HepG2 (cell line): ENCODE data around the gene CISD2. TPM values are rescaled to one million over a fixed set of nuclear protein-coding genes. Genes with fewer than 3 reads are reported as not detected.

Experiments used
- ATAC-seq: fragments of 200-7000 bp; cut with Tn5 transposase; 3 replicates; pipeline ENCODE4 v1.9.1; 2020; ENCODE audit warnings: mild to moderate bottlenecking, moderate library complexity
- BruUV-seq: library from RNA; stranded (reverse); fragments of 400-500 nt; replicated peaks from 2 replicates; lab custom pipeline; 2021; lab: Mats Ljungman, UMichigan
- CTCF ChIA-PET: fragments of 300-600 bp; formaldehyde crosslinking; extraction: SDS; loops from one replicate; lab custom pipeline; 2021; ENCODE audit warnings: low total read pairs, inconsistent platforms, low intra/inter-chr PET ratio; lab: Yijun Ruan, JAX
- POLR2A ChIA-PET: fragments of 350-600 bp; sonication (Branson Sonifier 250); formaldehyde crosslinking; loops from one replicate; lab custom pipeline; 2020; ENCODE audit warnings: antibody characterized with exemption, inconsistent platforms; lab: Yijun Ruan, JAX
- DNase-seq: peaks from one replicate; pipeline ENCODE4 v3.0.0-alpha.2; 2015; ENCODE audit warnings: low spot score
- FAIRE-seq: peaks from 3 replicates; lab custom pipeline; 2011; peaks lifted over from hg19 to GRCh38; lab: Jason Lieb, UNC
- H2AFZ ChIP-seq: one replicate; pipeline ENCODE4 v1.6.1; 2011; ENCODE audit warnings: low read length, inconsistent platforms
- H3K27ac ChIP-seq: fragments of 300-600 bp; 3 replicates; pipeline ENCODE4 v1.8.0; 2011; ENCODE audit warnings: mixed run types, mild to moderate bottlenecking, mixed read lengths, low read length, inconsistent platforms; ENCODE audit not compliant: insufficient read depth; ENCODE audit errors: extremely low read length
- H3K27me3 ChIP-seq, 2 experiments: fragments of 200-600 bp in 1 of 2; 2 replicates in 1 of 2; 3 replicates in 1 of 2; pipeline versions ENCODE4 v1.6.0 to v1.8.0; 2011; ENCODE audit warnings: low read length in 2 of 2, mild to moderate bottlenecking in 2 of 2, moderate library complexity in 2 of 2, inconsistent platforms in 1 of 2; ENCODE audit not compliant: insufficient read depth in 2 of 2, control insufficient read depth in 1 of 2
- H3K36me3 ChIP-seq, 2 experiments: fragments of 200-600 bp in 1 of 2; replicated peaks in 1 of 2; 2 replicates in 1 of 2; 3 replicates in 1 of 2; pipeline versions ENCODE4 v1.5.1 to v1.8.0; 2011; ENCODE audit warnings: low read length in 2 of 2, inconsistent platforms in 1 of 2; ENCODE audit not compliant: insufficient read depth in 2 of 2, control insufficient read depth in 1 of 2
- H3K4me1 ChIP-seq: 2 replicates; pipeline ENCODE4 v1.5.1; 2012; ENCODE audit warnings: low read length, inconsistent platforms; ENCODE audit not compliant: insufficient read depth
- H3K4me2 ChIP-seq: 2 replicates; pipeline ENCODE4 v1.6.0; 2011; ENCODE audit warnings: low read depth, low read length, inconsistent platforms
- H3K4me3 ChIP-seq, 3 experiments: fragments of 200-600 bp in 1 of 3; sonication (generic), shearing (Covaris generic) in 1 of 3; replicated peaks in 1 of 3; 2 replicates each; pipeline ENCODE4 v1.5.1; 2011 to 2016; ENCODE audit warnings: low read length in 3 of 3, inconsistent platforms in 2 of 3, low read depth in 2 of 3, mild to moderate bottlenecking in 2 of 3, control low read depth in 1 of 3, mixed read lengths in 1 of 3; ENCODE audit not compliant: insufficient read depth in 1 of 3
- H3K79me2 ChIP-seq: one replicate; pipeline ENCODE4 v1.6.1; 2011; ENCODE audit warnings: low read length, inconsistent platforms; ENCODE audit not compliant: insufficient read depth
- H3K9ac ChIP-seq: 2 replicates; pipeline ENCODE4 v1.6.0; 2011; ENCODE audit warnings: mild to moderate bottlenecking, low read depth, low read length, inconsistent platforms; ENCODE audit not compliant: insufficient read depth
- H3K9me3 ChIP-seq: 2 replicates; pipeline ENCODE4 v1.5.1; 2012; ENCODE audit warnings: mild to moderate bottlenecking, low read length
- H4K20me1 ChIP-seq: 2 replicates; pipeline ENCODE4 v1.6.0; 2011; ENCODE audit warnings: inconsistent platforms, mild to moderate bottlenecking, low read length, moderate library complexity; ENCODE audit not compliant: insufficient read depth
- CEBPB ChIP-seq: IDR thresholded peaks from 2 replicates; pipeline ENCODE4 v1.6.1; 2011; ENCODE audit warnings: low read depth, low read length, improper control_type of control experiment, borderline replicate concordance
- CEBPG ChIP-seq: IDR thresholded peaks from 2 replicates; pipeline ENCODE4 v1.6.1; 2016
- EHMT2 ChIP-seq: fragments of 200-600 bp; sonication (generic); IDR thresholded peaks from 2 replicates; pipeline ENCODE4 v1.7.0; 2017; ENCODE audit warnings: antibody characterized with exemption, low read depth, low read length, borderline replicate concordance
- ELF3 ChIP-seq: IDR thresholded peaks from 2 replicates; pipeline ENCODE4 v1.6.1; 2016; ENCODE audit warnings: missing genetic modification reagents, missing compliant biosample characterization
- FOXO1 ChIP-seq: sonication (generic); formaldehyde crosslinking; IDR thresholded peaks from 2 replicates; pipeline ENCODE4 v1.4.0; 2020; ENCODE audit warnings: missing genetic modification reagents
- GATAD2A ChIP-seq: IDR thresholded peaks from 2 replicates; pipeline ENCODE4 v1.6.1; 2016
- HNF4A ChIP-seq: sonication (generic); formaldehyde crosslinking; IDR thresholded peaks from 2 replicates; pipeline ENCODE4 v1.4.0; 2020; ENCODE audit warnings: missing genetic modification reagents
- KDM4B ChIP-seq: sonication (generic); formaldehyde crosslinking; IDR thresholded peaks from 2 replicates; pipeline ENCODE4 v1.4.0; 2020; ENCODE audit warnings: missing genetic modification reagents
- NCOR1 ChIP-seq: fragments of 200-600 bp; sonication (generic); IDR thresholded peaks from 2 replicates; pipeline ENCODE4 v1.7.0; 2017; ENCODE audit warnings: antibody characterized with exemption, low read length, borderline replicate concordance
- NFIC ChIP-seq: IDR thresholded peaks from 2 replicates; pipeline ENCODE4 v1.6.1; 2012; ENCODE audit warnings: mild to moderate bottlenecking, low read length, inconsistent platforms
- WGBS: methylation state at CpG from one replicate; pipeline ENCODE4 v1.1.6; 2017; ENCODE audit warnings: low lambda C conversion rate; 5-methylcytosine and 5-hydroxymethylcytosine counted together
- in situ Hi-C: cut with HindIII; loops from 2 replicates; pipeline ENCODE4 v1.10.0; 2017; ENCODE audit warnings: low pct_unique_long_range_greater_than_20kb; ENCODE audit not compliant: extremely low pct_ligation_motif_present
- intact Hi-C: fragments of 100-400 bp; cut with micrococcal nuclease; formaldehyde crosslinking; loops from one replicate; pipeline ENCODE4 v1.10.0; 2022; ENCODE audit not compliant: unreplicated experiment
- polyA plus RNA-seq, 8 experiments: library from polyadenylated mRNA; depleted of rRNA in 3 of 8; stranded (reverse) in 7 of 8; unstranded in 1 of 8; fragments of >200 nt; fragmentation: Illumina TruSeq in 4 of 8; extraction: Trizol in 4 of 8; gene quantifications; 2 replicates each; pipeline versions ENCODE4 v1.2.1 to v1.2.3, GENCODE V29; 2011 to 2016; ENCODE audit warnings: low read depth in 4 of 8, missing spikeins in 1 of 8, mixed read lengths in 1 of 8; ENCODE audit not compliant: insufficient read depth in 1 of 8
- total RNA-seq, 5 experiments: library from RNA; depleted of rRNA; stranded (reverse); fragments of >200 nt; fragmentation: Illumina TruSeq; extraction: Trizol; gene quantifications; 2 replicates each; pipeline ENCODE4 v1.2.3, GENCODE V29; 2016; ENCODE audit warnings: low read depth in 1 of 5
- TF ChIP-seq, protein P1 (sequence below): IDR thresholded peaks from 2 replicates; pipeline ENCODE4 v1.4.0; 2020; ENCODE audit warnings: mild to moderate bottlenecking, missing genetic modification reagents
- TF ChIP-seq, protein P2 (sequence below), 2 experiments: fragments of 450-650 bp in 1 of 2; sonication (generic) in 1 of 2; formaldehyde crosslinking; IDR thresholded peaks; 2 replicates each; pipeline versions ENCODE4 v1.5.0 to v1.8.0; 2020 to 2022; ENCODE audit warnings: mild to moderate bottlenecking in 1 of 2, missing genetic modification reagents in 1 of 2
- TF ChIP-seq, protein P3 (sequence below): sonication (generic); formaldehyde crosslinking; IDR thresholded peaks from 2 replicates; pipeline ENCODE4 v1.4.0; 2020; ENCODE audit warnings: missing genetic modification reagents, borderline replicate concordance

The CISD2 gene
- total and polyA plus RNA-seq, 2 of the 13 experiments (the other 11 are each of a cell fraction or from before 2014, with no cell fraction given) = 24.5 to 37.7 TPM

DNA sequence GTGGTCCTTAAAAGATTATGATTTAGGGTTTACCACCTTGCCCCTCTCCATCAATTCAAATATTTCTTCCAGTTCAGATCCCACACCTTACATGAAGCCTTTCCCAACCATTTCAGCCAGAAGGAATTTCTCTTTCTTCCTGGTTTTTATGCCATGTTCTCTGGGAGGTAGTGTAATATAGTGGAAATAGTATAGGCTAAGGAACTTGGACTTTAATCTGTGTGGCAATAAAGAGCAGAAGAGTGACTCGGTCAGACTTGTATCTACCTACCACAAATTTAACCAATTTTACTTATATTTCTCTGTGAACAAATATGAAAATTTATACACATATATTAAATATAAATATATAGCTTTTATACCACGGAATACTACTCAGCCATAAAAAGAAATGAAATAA lies 18.4 kb upstream of the CISD2 start:
- Histone ChIP-seq H4K20me1 (no peaks in the 10 kb centered on the region), H3K9ac (no peak overlapping the region), H2AFZ (no peak overlapping the region), H3K4me2 (no peak overlapping the region), H3K4me1 (peaks cover 11% of the 10 kb centered on the region), H3K79me2 (no peaks in the 10 kb centered on the region), H3K4me3 (no peak overlapping the region)
- CTCF ChIA-PET = no interaction called here
- 39% methylated on average over 2 of the region's 2 CpGs for WGBS
- BruUV-seq = no TSS peak
- in situ Hi-C loops = no loop called here
- peak; percentile 48 for DNase-seq
- TF ChIP-seq, protein P1, sequence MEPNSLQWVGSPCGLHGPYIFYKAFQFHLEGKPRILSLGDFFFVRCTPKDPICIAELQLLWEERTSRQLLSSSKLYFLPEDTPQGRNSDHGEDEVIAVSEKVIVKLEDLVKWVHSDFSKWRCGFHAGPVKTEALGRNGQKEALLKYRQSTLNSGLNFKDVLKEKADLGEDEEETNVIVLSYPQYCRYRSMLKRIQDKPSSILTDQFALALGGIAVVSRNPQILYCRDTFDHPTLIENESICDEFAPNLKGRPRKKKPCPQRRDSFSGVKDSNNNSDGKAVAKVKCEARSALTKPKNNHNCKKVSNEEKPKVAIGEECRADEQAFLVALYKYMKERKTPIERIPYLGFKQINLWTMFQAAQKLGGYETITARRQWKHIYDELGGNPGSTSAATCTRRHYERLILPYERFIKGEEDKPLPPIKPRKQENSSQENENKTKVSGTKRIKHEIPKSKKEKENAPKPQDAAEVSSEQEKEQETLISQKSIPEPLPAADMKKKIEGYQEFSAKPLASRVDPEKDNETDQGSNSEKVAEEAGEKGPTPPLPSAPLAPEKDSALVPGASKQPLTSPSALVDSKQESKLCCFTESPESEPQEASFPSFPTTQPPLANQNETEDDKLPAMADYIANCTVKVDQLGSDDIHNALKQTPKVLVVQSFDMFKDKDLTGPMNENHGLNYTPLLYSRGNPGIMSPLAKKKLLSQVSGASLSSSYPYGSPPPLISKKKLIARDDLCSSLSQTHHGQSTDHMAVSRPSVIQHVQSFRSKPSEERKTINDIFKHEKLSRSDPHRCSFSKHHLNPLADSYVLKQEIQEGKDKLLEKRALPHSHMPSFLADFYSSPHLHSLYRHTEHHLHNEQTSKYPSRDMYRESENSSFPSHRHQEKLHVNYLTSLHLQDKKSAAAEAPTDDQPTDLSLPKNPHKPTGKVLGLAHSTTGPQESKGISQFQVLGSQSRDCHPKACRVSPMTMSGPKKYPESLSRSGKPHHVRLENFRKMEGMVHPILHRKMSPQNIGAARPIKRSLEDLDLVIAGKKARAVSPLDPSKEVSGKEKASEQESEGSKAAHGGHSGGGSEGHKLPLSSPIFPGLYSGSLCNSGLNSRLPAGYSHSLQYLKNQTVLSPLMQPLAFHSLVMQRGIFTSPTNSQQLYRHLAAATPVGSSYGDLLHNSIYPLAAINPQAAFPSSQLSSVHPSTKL (CRISPR knock-in tag) = 0 out of 2 replicates have a peak, but pooled peaks have one; percentile 22
- no peak for TF ChIP-seq FOXO1 (CRISPR knock-in tag)
- TF ChIP-seq NCOR1 = peak; percentile 49; the same call in 1 of the 2 replicates
- TF ChIP-seq EHMT2 = 0 out of 2 replicates have a peak, but pooled peaks have one; percentile 31
- TF ChIP-seq HNF4A (CRISPR knock-in tag) = peak; percentile 72
- TF ChIP-seq CEBPG (CRISPR knock-in tag) = peak; percentile 69
- TF ChIP-seq, protein P2, sequence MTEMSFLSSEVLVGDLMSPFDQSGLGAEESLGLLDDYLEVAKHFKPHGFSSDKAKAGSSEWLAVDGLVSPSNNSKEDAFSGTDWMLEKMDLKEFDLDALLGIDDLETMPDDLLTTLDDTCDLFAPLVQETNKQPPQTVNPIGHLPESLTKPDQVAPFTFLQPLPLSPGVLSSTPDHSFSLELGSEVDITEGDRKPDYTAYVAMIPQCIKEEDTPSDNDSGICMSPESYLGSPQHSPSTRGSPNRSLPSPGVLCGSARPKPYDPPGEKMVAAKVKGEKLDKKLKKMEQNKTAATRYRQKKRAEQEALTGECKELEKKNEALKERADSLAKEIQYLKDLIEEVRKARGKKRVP (CRISPR knock-in tag; IDR thresholded peaks at IDR 0.05) = 0 out of 4 replicates have a peak, but pooled peaks of 1 of the 2 experiments have one; percentile 18
- TF ChIP-seq KDM4B (CRISPR knock-in tag) = no peak
- TF ChIP-seq, protein P3, sequence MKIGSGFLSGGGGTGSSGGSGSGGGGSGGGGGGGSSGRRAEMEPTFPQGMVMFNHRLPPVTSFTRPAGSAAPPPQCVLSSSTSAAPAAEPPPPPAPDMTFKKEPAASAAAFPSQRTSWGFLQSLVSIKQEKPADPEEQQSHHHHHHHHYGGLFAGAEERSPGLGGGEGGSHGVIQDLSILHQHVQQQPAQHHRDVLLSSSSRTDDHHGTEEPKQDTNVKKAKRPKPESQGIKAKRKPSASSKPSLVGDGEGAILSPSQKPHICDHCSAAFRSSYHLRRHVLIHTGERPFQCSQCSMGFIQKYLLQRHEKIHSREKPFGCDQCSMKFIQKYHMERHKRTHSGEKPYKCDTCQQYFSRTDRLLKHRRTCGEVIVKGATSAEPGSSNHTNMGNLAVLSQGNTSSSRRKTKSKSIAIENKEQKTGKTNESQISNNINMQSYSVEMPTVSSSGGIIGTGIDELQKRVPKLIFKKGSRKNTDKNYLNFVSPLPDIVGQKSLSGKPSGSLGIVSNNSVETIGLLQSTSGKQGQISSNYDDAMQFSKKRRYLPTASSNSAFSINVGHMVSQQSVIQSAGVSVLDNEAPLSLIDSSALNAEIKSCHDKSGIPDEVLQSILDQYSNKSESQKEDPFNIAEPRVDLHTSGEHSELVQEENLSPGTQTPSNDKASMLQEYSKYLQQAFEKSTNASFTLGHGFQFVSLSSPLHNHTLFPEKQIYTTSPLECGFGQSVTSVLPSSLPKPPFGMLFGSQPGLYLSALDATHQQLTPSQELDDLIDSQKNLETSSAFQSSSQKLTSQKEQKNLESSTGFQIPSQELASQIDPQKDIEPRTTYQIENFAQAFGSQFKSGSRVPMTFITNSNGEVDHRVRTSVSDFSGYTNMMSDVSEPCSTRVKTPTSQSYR (CRISPR knock-in tag) = no peak
- peak; percentile 75; the same call in 1 of the 2 replicates for TF ChIP-seq CEBPB
- TF ChIP-seq GATAD2A (CRISPR knock-in tag) = 0 out of 2 replicates have a peak, but pooled peaks have one; percentile 12
- TF ChIP-seq ELF3 (CRISPR knock-in tag) = 0 out of 2 replicates have a peak, but pooled peaks have one; percentile 43
- TF ChIP-seq NFIC = no peak
- TF ChIP-seq, all 625 proteins: peak for 9
- peak; percentile 69 for ATAC-seq
- no peaks in the 10 kb centered on the region for H3K9me3 ChIP-seq
- H3K36me3 ChIP-seq = no peaks in the 10 kb centered on the region
- intact Hi-C loops = no loop called here
- no peak for FAIRE-seq
- H3K27me3 ChIP-seq = no peaks in the 10 kb centered on the region
- H3K27ac ChIP-seq = no peak overlapping the region
- POLR2A ChIA-PET = interaction anchor here (1.5 to 3.8 kb wide), 2 partner anchors 17 to 22 kb away, joined by 5 to 20 read pairs; partner anchors contain the start of gene UBE2D3
